ENCODE data around the gene GMPR.

- TF ChIP-seq CTCF (IDR thresholded peaks at IDR 0.05 in 2 of 3, conservative IDR thresholded peaks at IDR 0.05 in 1 of 3; ENCODE audit: borderline replicate concordance in 1 of 3, insufficient read depth in 1 of 3, low read depth in 2 of 3, low read length in 2 of 3) = no peak
- no peak for TF ChIP-seq EZH2 (IDR thresholded peaks at IDR 0.05)
These were observed 63.1 kb downstream of the GMPR start for GRCh38 chr6:16301511-16301910.
